Nephron (organoid): Measurements from ENCODE around the gene STAP2.
"Not testable (repeated sequence)": the region's sequence is repeated elsewhere in the genome, so short reads cannot be mapped to it uniquely, and the experiment has no call there.

Source experiments
- H3K27ac Mint-ChIP-seq, 3 experiments: 2 replicates each; pipeline ENCODE4 v1.8.0; 2020; ENCODE audit warnings: mixed read lengths in 3 of 3, mild to moderate bottlenecking in 2 of 3, moderate library complexity in 1 of 3
- H3K27me3 Mint-ChIP-seq: 2 replicates; pipeline ENCODE4 v1.8.0; 2021; ENCODE audit warnings: low read depth, mild to moderate bottlenecking, moderate library complexity, mixed read lengths
- H3K36me3 Mint-ChIP-seq: 2 replicates; pipeline ENCODE4 v1.8.0; 2020; ENCODE audit warnings: low read depth, mixed read lengths
- H3K4me1 Mint-ChIP-seq: 2 replicates; pipeline ENCODE4 v1.8.0; 2020; ENCODE audit warnings: mixed read lengths
- H3K4me3 Mint-ChIP-seq, 3 experiments: 2 replicates each; pipeline ENCODE4 v1.8.0; 2020; ENCODE audit warnings: mild to moderate bottlenecking in 3 of 3, mixed read lengths in 3 of 3, moderate library complexity in 2 of 3
- H3K9me3 Mint-ChIP-seq: 2 replicates; pipeline ENCODE4 v1.8.0; 2020; ENCODE audit warnings: mixed read lengths
- TF ChIP-seq, protein P1 (sequence below), 3 experiments: fragments of 200-600 bp; sonication (generic); IDR thresholded peaks; one replicate each; pipeline ENCODE4 v1.5.0; 2021; ENCODE audit warnings: antibody characterized with exemption in 3 of 3; ENCODE audit not compliant: unreplicated experiment in 3 of 3

The STAP2 gene

DNA sequence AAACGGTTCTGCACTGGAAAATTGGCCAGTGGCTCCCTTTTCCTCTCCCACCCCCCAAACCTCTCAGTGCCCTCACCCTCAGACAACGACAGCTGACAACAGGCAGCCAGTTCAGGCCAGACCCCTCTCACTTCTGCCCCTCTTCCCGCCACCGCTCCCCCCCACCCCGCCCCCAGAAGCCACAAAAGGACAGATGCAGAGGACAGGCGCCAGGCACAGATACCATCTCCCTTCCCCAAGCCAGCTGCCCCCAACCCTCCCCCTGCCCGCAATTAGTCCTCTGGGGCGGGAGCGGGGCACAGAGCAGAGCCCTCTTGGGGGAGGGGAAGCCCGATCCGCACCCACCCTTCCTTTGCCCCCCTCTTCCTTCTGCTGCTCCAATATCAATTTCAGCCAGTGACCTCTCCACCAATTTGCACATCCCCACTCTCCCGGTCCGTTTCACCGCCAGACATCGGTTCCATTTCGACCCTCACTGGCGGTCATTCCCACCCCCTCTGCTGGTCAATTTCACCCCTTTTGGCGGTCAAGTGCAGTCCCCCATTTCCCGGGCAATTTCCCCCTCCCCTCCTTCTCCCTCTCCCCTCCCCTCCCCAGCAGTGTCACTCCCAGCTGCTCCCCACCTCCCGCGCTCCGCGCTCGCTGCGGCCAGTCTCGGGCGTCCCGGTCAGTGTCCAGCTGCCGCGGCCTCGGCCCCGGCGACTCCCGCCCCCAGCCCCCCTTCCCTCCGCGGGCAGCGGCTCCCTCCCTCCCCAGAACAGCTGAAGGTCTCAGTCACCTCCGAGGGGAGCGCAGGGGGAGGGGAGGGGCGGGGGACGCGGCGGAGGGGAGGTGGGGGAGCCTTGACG is 60.0 kb downstream of the STAP2 start, which contains the start of gene SHD:
SHD (plus strand) TSS at position 848 of the 848 bp plus-strand sequence. CDS start 798 bp downstream, outside the sequence.
- Mint-ChIP-seq H3K36me3 (no peaks in the 10 kb centered on the region), H3K27me3 (peaks cover 53% of the 10 kb centered on the region), H3K4me1 (peaks cover 9% of the 10 kb centered on the region), H3K27ac (peak within 1 kb of the TSS; percentile 81 to 92 (median 86)), H3K4me3 (peak within 1 kb of the TSS; percentile 87 to 92 (median 91)), H3K9me3 (no peaks in the 10 kb centered on the region)
- TF ChIP-seq, protein P1, sequence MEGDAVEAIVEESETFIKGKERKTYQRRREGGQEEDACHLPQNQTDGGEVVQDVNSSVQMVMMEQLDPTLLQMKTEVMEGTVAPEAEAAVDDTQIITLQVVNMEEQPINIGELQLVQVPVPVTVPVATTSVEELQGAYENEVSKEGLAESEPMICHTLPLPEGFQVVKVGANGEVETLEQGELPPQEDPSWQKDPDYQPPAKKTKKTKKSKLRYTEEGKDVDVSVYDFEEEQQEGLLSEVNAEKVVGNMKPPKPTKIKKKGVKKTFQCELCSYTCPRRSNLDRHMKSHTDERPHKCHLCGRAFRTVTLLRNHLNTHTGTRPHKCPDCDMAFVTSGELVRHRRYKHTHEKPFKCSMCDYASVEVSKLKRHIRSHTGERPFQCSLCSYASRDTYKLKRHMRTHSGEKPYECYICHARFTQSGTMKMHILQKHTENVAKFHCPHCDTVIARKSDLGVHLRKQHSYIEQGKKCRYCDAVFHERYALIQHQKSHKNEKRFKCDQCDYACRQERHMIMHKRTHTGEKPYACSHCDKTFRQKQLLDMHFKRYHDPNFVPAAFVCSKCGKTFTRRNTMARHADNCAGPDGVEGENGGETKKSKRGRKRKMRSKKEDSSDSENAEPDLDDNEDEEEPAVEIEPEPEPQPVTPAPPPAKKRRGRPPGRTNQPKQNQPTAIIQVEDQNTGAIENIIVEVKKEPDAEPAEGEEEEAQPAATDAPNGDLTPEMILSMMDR (IDR thresholded peaks at IDR 0.05; ENCODE audit: unreplicated experiment in 3 of 3), result no peak

DNA sequence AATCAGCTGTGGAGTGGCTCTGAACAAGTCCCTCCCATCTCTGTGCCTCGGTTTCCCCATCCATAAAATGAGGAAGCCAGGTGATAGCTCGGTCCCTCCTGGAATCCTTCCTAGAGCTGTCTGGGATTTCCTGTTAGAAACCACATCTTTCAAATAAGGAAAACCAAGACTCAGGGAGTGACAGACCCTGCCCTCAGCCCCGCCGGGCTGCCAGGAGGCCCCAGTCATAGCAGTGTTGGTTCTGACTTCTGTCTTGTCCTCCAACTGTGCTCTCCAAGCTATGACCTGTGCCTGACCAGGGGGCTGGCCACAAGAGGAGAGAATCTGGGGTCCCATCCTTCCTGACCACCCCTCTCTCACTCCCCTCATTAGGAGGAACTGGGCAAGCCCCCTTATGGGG is 60.6 kb downstream of the STAP2 start:
- peaks cover 50% of the 10 kb centered on the region for H3K27me3 Mint-ChIP-seq
- no peaks in the 10 kb centered on the region for H3K36me3 Mint-ChIP-seq
- peak overlapping the region; percentile 80 to 87 (median 86) for H3K4me3 Mint-ChIP-seq
- peaks cover 9% of the 10 kb centered on the region for H3K4me1 Mint-ChIP-seq
- no peaks in the 10 kb centered on the region for H3K9me3 Mint-ChIP-seq
- H3K27ac Mint-ChIP-seq, result peak overlapping the region in 2 of 3 experiments; percentile 81 to 92
- TF ChIP-seq, protein P1 (IDR thresholded peaks at IDR 0.05; ENCODE audit: unreplicated experiment in 3 of 3), result no peak

DNA sequence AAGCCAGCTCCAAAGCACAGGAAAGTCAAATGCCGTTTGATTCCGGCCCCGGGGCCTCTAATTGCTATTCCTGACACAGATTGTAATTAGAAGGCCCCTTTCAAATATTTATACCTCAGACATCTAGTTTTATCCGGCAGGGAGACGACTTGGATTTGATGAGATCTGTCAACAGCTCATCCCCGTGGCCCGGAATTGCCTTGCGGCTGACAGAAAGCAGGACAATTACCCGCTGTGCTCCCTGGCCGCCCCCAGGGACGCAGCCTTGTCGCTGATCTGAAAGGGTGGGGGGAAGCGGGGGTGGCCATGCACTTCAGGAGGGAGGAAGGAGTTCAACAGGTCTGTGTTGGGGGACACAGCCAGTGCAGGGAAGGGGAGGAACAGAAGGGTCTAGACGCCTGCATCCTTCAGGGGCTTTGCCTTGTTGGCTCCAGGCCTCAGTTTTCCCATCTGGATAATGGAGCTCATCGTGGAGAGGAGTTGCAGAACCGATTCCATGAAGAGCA is 61.4 kb downstream of the STAP2 start:
- H3K27me3 Mint-ChIP-seq, result peaks cover 42% of the 10 kb centered on the region
- no peaks in the 10 kb centered on the region for H3K36me3 Mint-ChIP-seq
- peak overlapping the region; percentile 54 to 77 (median 63) for H3K4me3 Mint-ChIP-seq
- peaks cover 9% of the 10 kb centered on the region for H3K4me1 Mint-ChIP-seq
- TF ChIP-seq, protein P1 (IDR thresholded peaks at IDR 0.05; ENCODE audit: unreplicated experiment in 3 of 3), result no peak
- peak overlapping the region in 2 of 3 experiments; percentile 37 to 85 for H3K27ac Mint-ChIP-seq
- H3K9me3 Mint-ChIP-seq, result no peaks in the 10 kb centered on the region

DNA sequence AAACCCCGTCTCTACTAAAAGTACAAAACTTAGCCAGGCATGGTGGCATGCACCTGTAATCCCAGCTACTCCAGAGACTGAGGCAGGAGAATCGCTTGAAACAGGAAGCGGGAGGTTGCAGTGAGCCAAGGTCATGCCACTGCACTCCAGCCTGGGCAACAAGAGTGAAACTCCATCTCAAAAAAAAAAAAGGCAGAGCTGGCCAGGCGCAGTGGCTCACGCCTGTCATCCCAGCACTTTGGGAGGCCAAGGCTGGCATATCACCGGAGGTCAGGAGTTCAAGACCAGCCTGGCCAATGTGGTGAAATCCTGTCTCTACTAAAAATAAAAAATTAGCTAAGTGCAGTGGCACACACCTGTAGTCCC is 64.3 kb downstream of the STAP2 start:
- H3K4me3 Mint-ChIP-seq, H3K36me3 Mint-ChIP-seq: not testable (repeated sequence)
- H3K27me3 Mint-ChIP-seq, result peaks cover 15% of the 10 kb centered on the region

More for the DNA sequence above, 64.3 kb downstream of the STAP2 start:
- not testable (repeated sequence) for H3K27ac Mint-ChIP-seq, H3K9me3 Mint-ChIP-seq, H3K4me1 Mint-ChIP-seq
